ENCODE data around the gene DEPDC7. TPM values are rescaled to one million over a fixed set of nuclear protein-coding genes. Genes with fewer than 3 reads are reported as not detected.

Gene DEPDC7
- total RNA-seq, 1 donor from 2014 or later: 0.55 TPM

- no peaks in the 10 kb centered on the region for H3K9me3 ChIP-seq (replicated peaks)
- H3K4me1 ChIP-seq: peaks cover 13% of the 10 kb centered on the region
- H3K36me3 ChIP-seq: no peaks in the 10 kb centered on the region
- DNase-seq: no peak
- no peak overlapping the region for H3K27ac ChIP-seq (replicated peaks)
- TF ChIP-seq, protein P1, sequence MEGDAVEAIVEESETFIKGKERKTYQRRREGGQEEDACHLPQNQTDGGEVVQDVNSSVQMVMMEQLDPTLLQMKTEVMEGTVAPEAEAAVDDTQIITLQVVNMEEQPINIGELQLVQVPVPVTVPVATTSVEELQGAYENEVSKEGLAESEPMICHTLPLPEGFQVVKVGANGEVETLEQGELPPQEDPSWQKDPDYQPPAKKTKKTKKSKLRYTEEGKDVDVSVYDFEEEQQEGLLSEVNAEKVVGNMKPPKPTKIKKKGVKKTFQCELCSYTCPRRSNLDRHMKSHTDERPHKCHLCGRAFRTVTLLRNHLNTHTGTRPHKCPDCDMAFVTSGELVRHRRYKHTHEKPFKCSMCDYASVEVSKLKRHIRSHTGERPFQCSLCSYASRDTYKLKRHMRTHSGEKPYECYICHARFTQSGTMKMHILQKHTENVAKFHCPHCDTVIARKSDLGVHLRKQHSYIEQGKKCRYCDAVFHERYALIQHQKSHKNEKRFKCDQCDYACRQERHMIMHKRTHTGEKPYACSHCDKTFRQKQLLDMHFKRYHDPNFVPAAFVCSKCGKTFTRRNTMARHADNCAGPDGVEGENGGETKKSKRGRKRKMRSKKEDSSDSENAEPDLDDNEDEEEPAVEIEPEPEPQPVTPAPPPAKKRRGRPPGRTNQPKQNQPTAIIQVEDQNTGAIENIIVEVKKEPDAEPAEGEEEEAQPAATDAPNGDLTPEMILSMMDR (IDR thresholded peaks at IDR 0.05; ENCODE audit: borderline replicate concordance): no peak
- intact Hi-C loops (cut with micrococcal nuclease): no loop called here
- H3K27me3 ChIP-seq (ENCODE audit: low read depth): peaks cover 63% of the 10 kb centered on the region
- peak overlapping the region; percentile 69 for H3K4me3 ChIP-seq
These were observed 976 bp downstream of the DEPDC7 start for GRCh38 chr11:33016654-33017053.

- Histone ChIP-seq H3K4me3 (no peak overlapping the region), H3K9me3 (replicated peaks) (no peaks in the 10 kb centered on the region), H3K4me1 (peaks cover 13% of the 10 kb centered on the region), H3K27me3 (ENCODE audit: low read depth) (peaks cover 63% of the 10 kb centered on the region), H3K36me3 (no peaks in the 10 kb centered on the region), H3K27ac (replicated peaks) (no peak overlapping the region)
- DNase-seq: no peak
- TF ChIP-seq, protein P1 (IDR thresholded peaks at IDR 0.05; ENCODE audit: borderline replicate concordance): no peak
- intact Hi-C loops (cut with micrococcal nuclease): no loop called here
These were observed 1.8 kb downstream of the DEPDC7 start for GRCh38 chr11:33017478-33017877.

GRCh38 chr11:33017965-33018364, 2.3 kb downstream of the DEPDC7 start:
- no peaks in the 10 kb centered on the region for H3K36me3 ChIP-seq
- no peak overlapping the region for H3K27ac ChIP-seq (replicated peaks)
- TF ChIP-seq, protein P1 (IDR thresholded peaks at IDR 0.05; ENCODE audit: borderline replicate concordance): no peak
- intact Hi-C loops (cut with micrococcal nuclease): no loop called here
- H3K27me3 ChIP-seq (ENCODE audit: low read depth): peaks cover 63% of the 10 kb centered on the region
- no peaks in the 10 kb centered on the region for H3K9me3 ChIP-seq (replicated peaks)
- DNase-seq: no peak
- H3K4me1 ChIP-seq: peaks cover 13% of the 10 kb centered on the region
- no peak overlapping the region for H3K4me3 ChIP-seq

DNA sequence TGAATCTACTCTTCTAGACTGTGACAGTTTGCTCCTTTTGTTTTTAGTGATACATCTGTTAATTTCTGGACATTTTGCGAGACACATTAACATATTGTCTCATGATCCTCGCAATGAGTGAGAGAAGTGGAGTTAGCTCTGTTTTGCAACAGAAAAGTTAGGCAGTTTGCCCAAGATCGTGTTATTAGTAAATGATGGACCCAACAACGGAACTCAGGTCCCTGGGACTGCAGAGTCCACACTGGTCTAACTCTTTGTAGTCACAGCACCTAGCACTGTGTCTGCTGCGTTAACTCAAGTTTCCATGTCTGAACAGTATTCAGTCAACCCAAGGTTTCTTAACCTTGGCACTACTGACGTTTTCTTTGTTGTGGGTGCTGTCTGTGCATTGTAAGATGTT, 3.2 kb downstream of the DEPDC7 start:
- TF ChIP-seq, protein P1 (IDR thresholded peaks at IDR 0.05; ENCODE audit: borderline replicate concordance): no peak
- H3K36me3 ChIP-seq: no peaks in the 10 kb centered on the region
- H3K27ac ChIP-seq (replicated peaks): no peak overlapping the region
- no peaks in the 10 kb centered on the region for H3K9me3 ChIP-seq (replicated peaks)
- no peak for DNase-seq
- H3K4me3 ChIP-seq: no peak overlapping the region
- peaks cover 63% of the 10 kb centered on the region for H3K27me3 ChIP-seq (ENCODE audit: low read depth)
- peaks cover 13% of the 10 kb centered on the region for H3K4me1 ChIP-seq
- intact Hi-C loops (cut with micrococcal nuclease): no loop called here

- Histone ChIP-seq H3K27me3 (ENCODE audit: low read depth) (peaks cover 48% of the 10 kb centered on the region), H3K4me1 (peaks cover 1% of the 10 kb centered on the region), H3K4me3 (no peak overlapping the region), H3K36me3 (no peaks in the 10 kb centered on the region), H3K9me3 (replicated peaks) (no peaks in the 10 kb centered on the region), H3K27ac (replicated peaks) (no peak overlapping the region)
- TF ChIP-seq, protein P1 (IDR thresholded peaks at IDR 0.05; ENCODE audit: borderline replicate concordance): no peak
- intact Hi-C loops (cut with micrococcal nuclease): no loop called here
- DNase-seq: no peak
These were observed 5.8 kb downstream of the DEPDC7 start for GRCh38 chr11:33021501-33021900.

GRCh38 chr11:33021937-33022336, 6.3 kb downstream of the DEPDC7 start:
- H3K9me3 ChIP-seq (replicated peaks): no peaks in the 10 kb centered on the region
- no peaks in the 10 kb centered on the region for H3K4me1 ChIP-seq
- H3K36me3 ChIP-seq: no peaks in the 10 kb centered on the region
- no peak for DNase-seq
- H3K4me3 ChIP-seq: no peak overlapping the region
- TF ChIP-seq, protein P1 (IDR thresholded peaks at IDR 0.05; ENCODE audit: borderline replicate concordance): no peak
- intact Hi-C loops (cut with micrococcal nuclease): no loop called here
- H3K27ac ChIP-seq (replicated peaks): no peak overlapping the region
- H3K27me3 ChIP-seq (ENCODE audit: low read depth): peaks cover 44% of the 10 kb centered on the region
